ENCODE measurements around the gene USH2A.

The USH2A gene

GRCh38 chr1:215833941-215834729 is 589.1 kb downstream of the USH2A start:
- Histone ChIP-seq H3K79me2 (ENCODE audit: insufficient read depth, low read length) (no peaks in the 10 kb centered on the region), H3K4me3 (ENCODE audit: low read length, poor library complexity, severe bottlenecking) (no peak overlapping the region), H3K9me2 (replicated peaks; ENCODE audit: low read depth, low read length) (no peaks in the 10 kb centered on the region), H3K9ac (ENCODE audit: low read depth, low read length, poor library complexity, severe bottlenecking) (no peak overlapping the region), H3K4me1 (ENCODE audit: insufficient read depth, low read length, poor library complexity, severe bottlenecking) (no peaks in the 10 kb centered on the region), H2AFZ (ENCODE audit: low read length) (no peak overlapping the region), H3K9me3 (ENCODE audit: insufficient read depth, low read depth, low read length) (no peaks in the 10 kb centered on the region; the same call in 1 of the 2 replicates), H3K27me3 (ENCODE audit: insufficient read depth, low read length, poor library complexity, severe bottlenecking) (no peaks in the 10 kb centered on the region), H3K36me3 (ENCODE audit: insufficient read depth, low read length) (no peaks in the 10 kb centered on the region), H3K4me2 (ENCODE audit: low read depth, low read length, poor library complexity, severe bottlenecking) (no peak overlapping the region), H4K20me1 (ENCODE audit: insufficient read depth, low read length, poor library complexity, severe bottlenecking) (no peaks in the 10 kb centered on the region), H3F3A (ENCODE audit: low read depth) (no peaks in the 10 kb centered on the region)
- no peak for TF ChIP-seq CTCF (conservative IDR thresholded peaks at IDR 0.05; ENCODE audit: low read length)
- TF ChIP-seq EZH2phosphoT487 (IDR thresholded peaks at IDR 0.05; ENCODE audit: borderline replicate concordance), result no peak

GRCh38 chr1:215830226-215830810 is 592.9 kb downstream of the USH2A start:
- Histone ChIP-seq H4K20me1 (ENCODE audit: insufficient read depth, low read length, poor library complexity, severe bottlenecking) (no peaks in the 10 kb centered on the region), H3K4me1 (ENCODE audit: insufficient read depth, low read length, poor library complexity, severe bottlenecking) (no peaks in the 10 kb centered on the region), H3K27me3 (ENCODE audit: insufficient read depth, low read length, poor library complexity, severe bottlenecking) (no peaks in the 10 kb centered on the region), H3K9ac (ENCODE audit: low read depth, low read length, poor library complexity, severe bottlenecking) (no peak overlapping the region), H2AFZ (ENCODE audit: low read length) (no peak overlapping the region), H3K79me2 (ENCODE audit: insufficient read depth, low read length) (no peaks in the 10 kb centered on the region), H3K36me3 (ENCODE audit: insufficient read depth, low read length) (no peaks in the 10 kb centered on the region), H3K9me3 (ENCODE audit: insufficient read depth, low read depth, low read length) (no peaks in the 10 kb centered on the region; the same call in 1 of the 2 replicates), H3F3A (ENCODE audit: low read depth) (no peaks in the 10 kb centered on the region), H3K4me3 (ENCODE audit: low read length, poor library complexity, severe bottlenecking) (no peak overlapping the region), H3K9me2 (replicated peaks; ENCODE audit: low read depth, low read length) (no peaks in the 10 kb centered on the region), H3K4me2 (ENCODE audit: low read depth, low read length, poor library complexity, severe bottlenecking) (no peak overlapping the region)
- TF ChIP-seq CTCF (conservative IDR thresholded peaks at IDR 0.05; ENCODE audit: low read length), result no peak
- no peak for TF ChIP-seq EZH2phosphoT487 (IDR thresholded peaks at IDR 0.05; ENCODE audit: borderline replicate concordance)

GRCh38 chr1:215825056-215825455 is 598.2 kb downstream of the USH2A start:
- no peaks in the 10 kb centered on the region; the same call in 1 of the 2 replicates for H3K9me3 ChIP-seq (ENCODE audit: insufficient read depth, low read depth, low read length)

More at GRCh38 chr1:215825056-215825455, 598.2 kb downstream of the USH2A start:
- no peaks in the 10 kb centered on the region for H3K9me2 ChIP-seq (replicated peaks; ENCODE audit: low read depth, low read length)
- no peak overlapping the region for H3K4me3 ChIP-seq (ENCODE audit: low read length, poor library complexity, severe bottlenecking)
- no peaks in the 10 kb centered on the region for H3K79me2 ChIP-seq (ENCODE audit: insufficient read depth, low read length)
- no peaks in the 10 kb centered on the region for H3K4me1 ChIP-seq (ENCODE audit: insufficient read depth, low read length, poor library complexity, severe bottlenecking)
- H3K27me3 ChIP-seq (ENCODE audit: insufficient read depth, low read length, poor library complexity, severe bottlenecking), result no peaks in the 10 kb centered on the region
- no peak overlapping the region for H2AFZ ChIP-seq (ENCODE audit: low read length)
- H3K36me3 ChIP-seq (ENCODE audit: insufficient read depth, low read length), result no peaks in the 10 kb centered on the region
- no peak overlapping the region for H3K4me2 ChIP-seq (ENCODE audit: low read depth, low read length, poor library complexity, severe bottlenecking)
- no peaks in the 10 kb centered on the region for H3F3A ChIP-seq (ENCODE audit: low read depth)
- TF ChIP-seq EZH2phosphoT487 (IDR thresholded peaks at IDR 0.05; ENCODE audit: borderline replicate concordance) (no peak), CTCF (conservative IDR thresholded peaks at IDR 0.05; ENCODE audit: low read length) (no peak)
- no peaks in the 10 kb centered on the region for H4K20me1 ChIP-seq (ENCODE audit: insufficient read depth, low read length, poor library complexity, severe bottlenecking)
- H3K9ac ChIP-seq (ENCODE audit: low read depth, low read length, poor library complexity, severe bottlenecking), result no peak overlapping the region
